H1 (cell line): ENCODE results near the gene SLFN14. TPM values are rescaled to one million over a fixed set of nuclear protein-coding genes. Genes with fewer than 3 reads are reported as not detected.

Experiments used
- CHD7 ChIP-seq: fragments of 300-600 bp; sonication (generic); IDR thresholded peaks from 2 replicates; pipeline ENCODE4 v1.7.1; 2012; ENCODE audit warnings: low read length, moderate library complexity, mild to moderate bottlenecking, inconsistent platforms; ENCODE audit not compliant: insufficient replicate concordance
- polyA plus RNA-seq, 7 experiments: library from polyadenylated mRNA; depleted of rRNA in 3 of 7; stranded (reverse) in 5 of 7; unstranded in 2 of 7; fragments of >200 nt in 5 of 7; fragments of 200-250 nt in 2 of 7; gene quantifications; 1 replicate in 5 of 7; 2 replicates in 1 of 7; 4 replicates in 1 of 7; pipeline versions ENCODE4 v1.2.1 to v1.2.3, GENCODE V29; 2011 to 2013; ENCODE audit warnings: missing spikeins in 2 of 7, mixed read lengths in 2 of 7
- total RNA-seq: library from RNA; stranded (reverse); fragmentation: NEBNext Ultra II Directional; extraction: Animal tissue kit (Norgen Biotek cat#: 25700); gene quantifications from 2 replicates; pipeline ENCODE4 v1.2.1, GENCODE V29; 2021

The SLFN14 gene
- total and polyA plus RNA-seq, 2 of the 8 experiments (the other 6 are each of a cell fraction or from before 2014, with no cell fraction given) = 0.03 TPM; not detected in 1

GRCh38 chr17:35514564-35514963 lies 46.1 kb downstream of the SLFN14 start (continued):
- no peak for TF ChIP-seq CHD7
- TF ChIP-seq, all 59 proteins: peak for 0
